Hepatocyte (in vitro differentiated cells): ENCODE measurements around the gene UQCC2.

ENCODE experiments used
- CTCF ChIP-seq: fragments of 200-600 bp; sonication (generic); IDR thresholded peaks from 2 replicates; pipeline ENCODE4 v1.5.1; 2016; ENCODE audit warnings: antibody characterized with exemption, mild to moderate bottlenecking; ENCODE audit not compliant: poor library complexity
- EZH2 ChIP-seq: fragments of 200-600 bp; sonication (generic); IDR thresholded peaks from 2 replicates; pipeline ENCODE4 v1.6.1; 2016; ENCODE audit warnings: antibody characterized with exemption, mild to moderate bottlenecking, borderline replicate concordance
- EZH2phosphoT487 ChIP-seq: fragments of 200-600 bp; sonication (generic); IDR thresholded peaks from one replicate; pipeline ENCODE4 v1.6.1; 2018; ENCODE audit warnings: antibody characterized with exemption, mild to moderate bottlenecking, low read depth, moderate library complexity; ENCODE audit not compliant: unreplicated experiment, severe bottlenecking

GRCh38 chr6:33704215-33705066 is 7.1 kb downstream of the UQCC2 start:
- no peak for TF ChIP-seq CTCF
- no peak for TF ChIP-seq EZH2
- no peak for TF ChIP-seq EZH2phosphoT487
